Right kidney (tissue), 9 donors: Measurements from ENCODE around the gene SLC23A1.
"Not testable (repeated sequence)": the region's sequence is repeated elsewhere in the genome, so short reads cannot be mapped to it uniquely, and the experiment has no call there.

Experiments used
- DNase-seq: peaks from one replicate; pipeline ENCODE4 v3.0.0-alpha.2; 2016
- long read RNA-seq, 8 donors: transcript quantifications; one replicate each; lab custom pipeline, GENCODE V29; 2026

The SLC23A1 gene
- long read RNA-seq, donor 1, partial matches to known transcripts: 5 of 5 reads
- long read RNA-seq, donor 1, other reads (novel, unspliced or antisense): 0 of 5 reads
- long read RNA-seq, donor 2, partial matches to known transcripts: 0 of 2 reads
- long read RNA-seq, donor 2, other reads (novel, unspliced or antisense): 0 of 2 reads
- long read RNA-seq, donor 3, partial matches to known transcripts: 0 of 1 reads
- long read RNA-seq, donor 3, other reads (novel, unspliced or antisense): 0 of 1 reads
- long read RNA-seq, donor 4: 0 reads
- long read RNA-seq, donor 5, partial matches to known transcripts: 0 of 3 reads
- long read RNA-seq, donor 5, other reads (novel, unspliced or antisense): 0 of 3 reads
- long read RNA-seq, donor 6, partial matches to known transcripts: 0 of 2 reads
- long read RNA-seq, donor 6, other reads (novel, unspliced or antisense): 0 of 2 reads
- long read RNA-seq, donor 7, partial matches to known transcripts: 13 of 14 reads
- long read RNA-seq, donor 7, other reads (novel, unspliced or antisense): 0 of 14 reads
- long read RNA-seq, donor 8: 0 reads

- DNase-seq: no peak
Observed at GRCh38 chr5:139383275-139383992, at the start of gene SLC23A1. SLC23A1 (minus strand) TSS chr5:139383297; CDS start chr5:139383253, 44 bp downstream.

GRCh38 chr5:139431706-139432105 is 48.6 kb upstream of the SLC23A1 start:
- DNase-seq: no peak

GRCh38 chr5:139430015-139430414 is 46.9 kb upstream of the SLC23A1 start:
- no peak for DNase-seq

GRCh38 chr5:139426203-139426885 is 43.2 kb upstream of the SLC23A1 start:
- no peak for DNase-seq

- no peak for DNase-seq
Observed at GRCh38 chr5:139425497-139425896, 42.4 kb upstream of the SLC23A1 start.

- DNase-seq: no peak
Observed at GRCh38 chr5:139422307-139422893, 39.3 kb upstream of the SLC23A1 start.

- no peak for DNase-seq
Observed at GRCh38 chr5:139419226-139420192, 36.4 kb upstream of the SLC23A1 start.

- no peak for DNase-seq
Observed at GRCh38 chr5:139418793-139419192, 35.7 kb upstream of the SLC23A1 start.

GRCh38 chr5:139417214-139417613 is 34.1 kb upstream of the SLC23A1 start:
- no peak for DNase-seq

GRCh38 chr5:139416651-139417050 is 33.6 kb upstream of the SLC23A1 start:
- no peak for DNase-seq

- no peak for DNase-seq
Observed at GRCh38 chr5:139415869-139416268, 32.8 kb upstream of the SLC23A1 start.

- DNase-seq: no peak
Observed at GRCh38 chr5:139415221-139415861, 32.2 kb upstream of the SLC23A1 start.

GRCh38 chr5:139414581-139415130 is 31.6 kb upstream of the SLC23A1 start:
- no peak for DNase-seq

- no peak for DNase-seq
Observed at GRCh38 chr5:139413963-139414362, 30.9 kb upstream of the SLC23A1 start.

- no peak for DNase-seq
Observed at GRCh38 chr5:139413153-139413552, 30.1 kb upstream of the SLC23A1 start.

- no peak for DNase-seq
Observed at GRCh38 chr5:139410993-139411828, 28.1 kb upstream of the SLC23A1 start.

GRCh38 chr5:139410121-139410992 is 27.3 kb upstream of the SLC23A1 start:
- DNase-seq: no peak

GRCh38 chr5:139409116-139409515 is 26.0 kb upstream of the SLC23A1 start:
- not testable (repeated sequence) for DNase-seq
